Keratinocyte (primary cell): ENCODE data around the gene SERPINA5. TPM values are rescaled to one million over a fixed set of nuclear protein-coding genes. Genes with fewer than 3 reads are reported as not detected.

Experiments used
- DNase-seq: peaks from one replicate; pipeline ENCODE4 v3.0.0-alpha.2; 2011; ENCODE audit warnings: low read depth, missing footprints, low spot score
- FAIRE-seq: peaks from 2 replicates; lab custom pipeline; 2011; peaks lifted over from hg19 to GRCh38; lab: Jason Lieb, UNC
- H2AFZ ChIP-seq: 2 replicates; pipeline ENCODE4 v1.6.0; 2012; ENCODE audit warnings: low read length, control low read depth, inconsistent platforms; ENCODE audit not compliant: control insufficient read depth
- H3K27ac ChIP-seq: 2 replicates; pipeline ENCODE4 v1.5.1; 2011; ENCODE audit warnings: low read length; ENCODE audit not compliant: control insufficient read depth, insufficient read depth
- H3K27me3 ChIP-seq: 3 replicates; pipeline ENCODE4 v1.6.0; 2011; ENCODE audit warnings: low read length; ENCODE audit not compliant: control insufficient read depth, insufficient read depth; ENCODE audit errors: extremely low read depth
- H3K36me3 ChIP-seq, 2 experiments: 2 replicates in 1 of 2; 3 replicates in 1 of 2; pipeline ENCODE4 v1.5.1; 2011; ENCODE audit warnings: low read length in 2 of 2, mild to moderate bottlenecking in 1 of 2; ENCODE audit not compliant: control insufficient read depth in 2 of 2, insufficient read depth in 2 of 2; ENCODE audit errors: extremely low read depth in 1 of 2
- H3K4me1 ChIP-seq: 3 replicates; pipeline ENCODE4 v1.5.1; 2011; ENCODE audit warnings: low read length; ENCODE audit not compliant: control insufficient read depth, insufficient read depth; ENCODE audit errors: extremely low read depth
- H3K4me2 ChIP-seq: 3 replicates; pipeline ENCODE4 v1.6.0; 2011; ENCODE audit warnings: low read depth, low read length; ENCODE audit not compliant: control insufficient read depth, insufficient read depth; ENCODE audit errors: extremely low read depth
- H3K4me3 ChIP-seq, 3 experiments: fragments of 200-600 bp in 1 of 3; sonication (generic) in 1 of 3; 2 replicates in 2 of 3; 3 replicates in 1 of 3; pipeline ENCODE4 v1.5.1; 2011 to 2016; ENCODE audit warnings: low read length in 3 of 3, mild to moderate bottlenecking in 3 of 3, control low read depth in 2 of 3, inconsistent platforms in 1 of 3, low read depth in 1 of 3, mixed read lengths in 1 of 3, mixed run types in 1 of 3, moderate library complexity in 1 of 3; ENCODE audit not compliant: control insufficient read depth in 2 of 3, insufficient read depth in 2 of 3; ENCODE audit errors: extremely low read depth in 1 of 3
- H3K79me2 ChIP-seq: 2 replicates; pipeline ENCODE4 v1.6.0; 2012; ENCODE audit warnings: low read length; ENCODE audit not compliant: control insufficient read depth, insufficient read depth
- H3K9ac ChIP-seq: 3 replicates; pipeline ENCODE4 v1.6.0; 2011; ENCODE audit warnings: low read length; ENCODE audit not compliant: control insufficient read depth, insufficient read depth; ENCODE audit errors: extremely low read depth
- H3K9me1 ChIP-seq: 3 replicates; pipeline ENCODE4 v1.6.0; 2011; ENCODE audit warnings: low read length; ENCODE audit not compliant: control insufficient read depth, insufficient read depth; ENCODE audit errors: extremely low read depth
- H3K9me3 ChIP-seq: 2 replicates; pipeline ENCODE4 v1.5.1; 2012; ENCODE audit warnings: low read depth, low read length; ENCODE audit not compliant: control insufficient read depth
- H4K20me1 ChIP-seq: 3 replicates; pipeline ENCODE4 v1.6.0; 2011; ENCODE audit warnings: low read length; ENCODE audit not compliant: control insufficient read depth, insufficient read depth; ENCODE audit errors: extremely low read depth
- EZH2 ChIP-seq: IDR thresholded peaks from one replicate; pipeline ENCODE4 v1.6.1; 2012; ENCODE audit warnings: inconsistent platforms, mild to moderate bottlenecking, low read length, moderate library complexity
- dilution Hi-C: fragments of 300-500 bp; cut with MboI; formaldehyde crosslinking; loops from one replicate; pipeline ENCODE4 v1.7.0; 2020; ENCODE audit warnings: low sequenced_read_pairs; ENCODE audit not compliant: extremely low pct_ligation_motif_present
- polyA plus RNA-seq, 5 experiments: library from polyadenylated mRNA; depleted of rRNA in 3 of 5; stranded (reverse) in 3 of 5; stranded (forward) in 1 of 5; unstranded in 1 of 5; fragments of >200 nt; gene quantifications; 1 replicate in 1 of 5; 2 replicates in 3 of 5; 3 replicates in 1 of 5; pipeline versions ENCODE4 v1.2.1 to v1.2.3, GENCODE V29; 2011 to 2012; ENCODE audit warnings: missing spikeins in 2 of 5, low read depth in 1 of 5, low replicate concordance in 1 of 5
- TF ChIP-seq, protein P1 (sequence below), 3 experiments: IDR thresholded peaks in 1 of 3; conservative IDR thresholded peaks in 1 of 3; optimal IDR thresholded peaks in 1 of 3; 2 replicates in 2 of 3; 3 replicates in 1 of 3; pipeline versions ENCODE3 to v1.5.1; 2011; ENCODE audit warnings: low read length in 3 of 3, mild to moderate bottlenecking in 3 of 3, moderate library complexity in 2 of 3, control low read depth in 1 of 3, inconsistent platforms in 1 of 3; ENCODE audit not compliant: insufficient read depth in 2 of 3; ENCODE audit errors: extremely low read depth in 1 of 3

SERPINA5 gene
- polyA plus RNA-seq, 1 donor (not counting 4 experiments of a cell fraction or from before 2014, with no cell fraction given): not detected

- dilution Hi-C loops: no loop called here
- no peak overlapping the region for H2AFZ ChIP-seq
- H3K4me1 ChIP-seq: peaks cover 35% of the 10 kb centered on the region
- H3K27ac ChIP-seq: peak overlapping the region; percentile 89
- TF ChIP-seq EZH2: no peak
- TF ChIP-seq, protein P1, sequence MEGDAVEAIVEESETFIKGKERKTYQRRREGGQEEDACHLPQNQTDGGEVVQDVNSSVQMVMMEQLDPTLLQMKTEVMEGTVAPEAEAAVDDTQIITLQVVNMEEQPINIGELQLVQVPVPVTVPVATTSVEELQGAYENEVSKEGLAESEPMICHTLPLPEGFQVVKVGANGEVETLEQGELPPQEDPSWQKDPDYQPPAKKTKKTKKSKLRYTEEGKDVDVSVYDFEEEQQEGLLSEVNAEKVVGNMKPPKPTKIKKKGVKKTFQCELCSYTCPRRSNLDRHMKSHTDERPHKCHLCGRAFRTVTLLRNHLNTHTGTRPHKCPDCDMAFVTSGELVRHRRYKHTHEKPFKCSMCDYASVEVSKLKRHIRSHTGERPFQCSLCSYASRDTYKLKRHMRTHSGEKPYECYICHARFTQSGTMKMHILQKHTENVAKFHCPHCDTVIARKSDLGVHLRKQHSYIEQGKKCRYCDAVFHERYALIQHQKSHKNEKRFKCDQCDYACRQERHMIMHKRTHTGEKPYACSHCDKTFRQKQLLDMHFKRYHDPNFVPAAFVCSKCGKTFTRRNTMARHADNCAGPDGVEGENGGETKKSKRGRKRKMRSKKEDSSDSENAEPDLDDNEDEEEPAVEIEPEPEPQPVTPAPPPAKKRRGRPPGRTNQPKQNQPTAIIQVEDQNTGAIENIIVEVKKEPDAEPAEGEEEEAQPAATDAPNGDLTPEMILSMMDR (optimal IDR thresholded peaks at IDR 0.05 in 1 of 3, IDR thresholded peaks at IDR 0.05 in 1 of 3, conservative IDR thresholded peaks at IDR 0.05 in 1 of 3; ENCODE audit: extremely low read depth in 1 of 3, insufficient read depth in 2 of 3, low read length in 3 of 3): no peak
- H3K27me3 ChIP-seq: no peaks in the 10 kb centered on the region
- no peaks in the 10 kb centered on the region for H4K20me1 ChIP-seq
- DNase-seq (no peak), FAIRE-seq (no peak)
- H3K79me2 ChIP-seq: no peaks in the 10 kb centered on the region
- peak overlapping the region; percentile 81 for H3K4me2 ChIP-seq
- H3K9me3 ChIP-seq: no peaks in the 10 kb centered on the region
- no peaks in the 10 kb centered on the region for H3K36me3 ChIP-seq
- no peak overlapping the region for H3K4me3 ChIP-seq
- peak overlapping the region; percentile 60 for H3K9ac ChIP-seq
- no peaks in the 10 kb centered on the region for H3K9me1 ChIP-seq
Observed at GRCh38 chr14:94599656-94600004, 18.4 kb downstream of the SERPINA5 start.

GRCh38 chr14:94600148-94600545 is 18.9 kb downstream of the SERPINA5 start:
- no peaks in the 10 kb centered on the region for H3K79me2 ChIP-seq
- no peaks in the 10 kb centered on the region for H3K9me3 ChIP-seq
- FAIRE-seq (no peak), DNase-seq (no peak)
- H3K4me2 ChIP-seq: no peak overlapping the region
- peaks cover 35% of the 10 kb centered on the region for H3K4me1 ChIP-seq
- no peak overlapping the region for H3K4me3 ChIP-seq
- H3K27me3 ChIP-seq: no peaks in the 10 kb centered on the region
- no peaks in the 10 kb centered on the region for H3K36me3 ChIP-seq
- TF ChIP-seq, protein P1 (optimal IDR thresholded peaks at IDR 0.05 in 1 of 3, IDR thresholded peaks at IDR 0.05 in 1 of 3, conservative IDR thresholded peaks at IDR 0.05 in 1 of 3; ENCODE audit: extremely low read depth in 1 of 3, insufficient read depth in 2 of 3, low read length in 3 of 3): no peak
- no peak for TF ChIP-seq EZH2
- no peak overlapping the region for H2AFZ ChIP-seq
- no peaks in the 10 kb centered on the region for H3K9me1 ChIP-seq
- no peaks in the 10 kb centered on the region for H4K20me1 ChIP-seq
- peak overlapping the region; percentile 89 for H3K27ac ChIP-seq
- H3K9ac ChIP-seq: no peak overlapping the region
- dilution Hi-C loops: no loop called here
